ENCODE measurements around the gene WDR64. TPM values are rescaled to one million over a fixed set of nuclear protein-coding genes. Genes with fewer than 3 reads are reported as not detected.

Gene WDR64
- 0.21 TPM in 1 of 2 replicates, not detected in the other for polyA plus RNA-seq
- not detected in 2 replicates for polyA minus RNA-seq

DNA sequence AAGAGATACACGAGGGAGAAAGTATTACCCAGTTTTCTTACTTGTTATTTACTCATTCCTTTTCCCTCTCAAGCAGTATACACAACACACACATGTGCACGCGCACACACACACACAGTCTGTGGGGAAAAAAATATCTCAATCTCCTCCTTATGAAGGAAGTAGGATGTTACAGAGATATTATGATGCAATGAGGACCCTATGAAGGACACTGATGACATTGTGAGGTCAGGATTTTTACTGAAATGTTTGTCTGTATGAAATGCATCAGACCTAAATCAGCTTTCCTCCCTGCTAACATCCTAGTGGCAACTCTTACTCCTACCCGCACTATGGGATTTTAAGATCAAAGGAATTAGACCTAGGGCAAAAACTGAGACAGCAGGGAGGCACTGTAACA is at the start of gene WDR64:
WDR64 (plus strand) TSS at position 270 of the 400 bp plus-strand sequence. CDS start 204 bp downstream, outside the sequence.
- no peaks in the 10 kb centered on the region for H3K27me3 ChIP-seq (ENCODE audit: insufficient read depth, low read depth, low read length)
- H3F3A ChIP-seq (ENCODE audit: insufficient read depth, low read length, poor library complexity, severe bottlenecking) = no peaks in the 10 kb centered on the region
- no peak within 1 kb of the TSS for H2AFZ ChIP-seq (ENCODE audit: low read depth, low read length)
- H3K9me3 ChIP-seq (ENCODE audit: low read length) = no peaks in the 10 kb centered on the region
- no peaks in the 10 kb centered on the region for H3K79me2 ChIP-seq (replicated peaks; ENCODE audit: insufficient read depth, low read length)
- no peaks in the 10 kb centered on the region for H3K36me3 ChIP-seq (ENCODE audit: insufficient read depth, low read length)
- no peaks in the 10 kb centered on the region for H4K20me1 ChIP-seq (ENCODE audit: insufficient read depth)
- no peak within 1 kb of the TSS for H3K4me3 ChIP-seq (ENCODE audit: low read length)
- H3K9ac ChIP-seq (ENCODE audit: low read length) = no peak within 1 kb of the TSS
- TF ChIP-seq, protein P1, sequence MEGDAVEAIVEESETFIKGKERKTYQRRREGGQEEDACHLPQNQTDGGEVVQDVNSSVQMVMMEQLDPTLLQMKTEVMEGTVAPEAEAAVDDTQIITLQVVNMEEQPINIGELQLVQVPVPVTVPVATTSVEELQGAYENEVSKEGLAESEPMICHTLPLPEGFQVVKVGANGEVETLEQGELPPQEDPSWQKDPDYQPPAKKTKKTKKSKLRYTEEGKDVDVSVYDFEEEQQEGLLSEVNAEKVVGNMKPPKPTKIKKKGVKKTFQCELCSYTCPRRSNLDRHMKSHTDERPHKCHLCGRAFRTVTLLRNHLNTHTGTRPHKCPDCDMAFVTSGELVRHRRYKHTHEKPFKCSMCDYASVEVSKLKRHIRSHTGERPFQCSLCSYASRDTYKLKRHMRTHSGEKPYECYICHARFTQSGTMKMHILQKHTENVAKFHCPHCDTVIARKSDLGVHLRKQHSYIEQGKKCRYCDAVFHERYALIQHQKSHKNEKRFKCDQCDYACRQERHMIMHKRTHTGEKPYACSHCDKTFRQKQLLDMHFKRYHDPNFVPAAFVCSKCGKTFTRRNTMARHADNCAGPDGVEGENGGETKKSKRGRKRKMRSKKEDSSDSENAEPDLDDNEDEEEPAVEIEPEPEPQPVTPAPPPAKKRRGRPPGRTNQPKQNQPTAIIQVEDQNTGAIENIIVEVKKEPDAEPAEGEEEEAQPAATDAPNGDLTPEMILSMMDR (IDR thresholded peaks at IDR 0.05; ENCODE audit: poor library complexity, severe bottlenecking) = no peak
- TF ChIP-seq EZH2 (IDR thresholded peaks at IDR 0.05; ENCODE audit: borderline replicate concordance, insufficient read depth, low read length, poor library complexity, severe bottlenecking) = no peak
- TF ChIP-seq RAD21 (conservative IDR thresholded peaks at IDR 0.05) = no peak
- TF ChIP-seq EP300 (conservative IDR thresholded peaks at IDR 0.05; ENCODE audit: poor library complexity, severe bottlenecking) = no peak
- no peak for TF ChIP-seq TAF1 (IDR thresholded peaks at IDR 0.05; ENCODE audit: low read depth)
- TF ChIP-seq, protein P2, sequence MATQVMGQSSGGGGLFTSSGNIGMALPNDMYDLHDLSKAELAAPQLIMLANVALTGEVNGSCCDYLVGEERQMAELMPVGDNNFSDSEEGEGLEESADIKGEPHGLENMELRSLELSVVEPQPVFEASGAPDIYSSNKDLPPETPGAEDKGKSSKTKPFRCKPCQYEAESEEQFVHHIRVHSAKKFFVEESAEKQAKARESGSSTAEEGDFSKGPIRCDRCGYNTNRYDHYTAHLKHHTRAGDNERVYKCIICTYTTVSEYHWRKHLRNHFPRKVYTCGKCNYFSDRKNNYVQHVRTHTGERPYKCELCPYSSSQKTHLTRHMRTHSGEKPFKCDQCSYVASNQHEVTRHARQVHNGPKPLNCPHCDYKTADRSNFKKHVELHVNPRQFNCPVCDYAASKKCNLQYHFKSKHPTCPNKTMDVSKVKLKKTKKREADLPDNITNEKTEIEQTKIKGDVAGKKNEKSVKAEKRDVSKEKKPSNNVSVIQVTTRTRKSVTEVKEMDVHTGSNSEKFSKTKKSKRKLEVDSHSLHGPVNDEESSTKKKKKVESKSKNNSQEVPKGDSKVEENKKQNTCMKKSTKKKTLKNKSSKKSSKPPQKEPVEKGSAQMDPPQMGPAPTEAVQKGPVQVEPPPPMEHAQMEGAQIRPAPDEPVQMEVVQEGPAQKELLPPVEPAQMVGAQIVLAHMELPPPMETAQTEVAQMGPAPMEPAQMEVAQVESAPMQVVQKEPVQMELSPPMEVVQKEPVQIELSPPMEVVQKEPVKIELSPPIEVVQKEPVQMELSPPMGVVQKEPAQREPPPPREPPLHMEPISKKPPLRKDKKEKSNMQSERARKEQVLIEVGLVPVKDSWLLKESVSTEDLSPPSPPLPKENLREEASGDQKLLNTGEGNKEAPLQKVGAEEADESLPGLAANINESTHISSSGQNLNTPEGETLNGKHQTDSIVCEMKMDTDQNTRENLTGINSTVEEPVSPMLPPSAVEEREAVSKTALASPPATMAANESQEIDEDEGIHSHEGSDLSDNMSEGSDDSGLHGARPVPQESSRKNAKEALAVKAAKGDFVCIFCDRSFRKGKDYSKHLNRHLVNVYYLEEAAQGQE (IDR thresholded peaks at IDR 0.05; ENCODE audit: borderline replicate concordance) = no peak
- H3K9me2 ChIP-seq (ENCODE audit: insufficient read depth, low read length) = no peaks in the 10 kb centered on the region
- H3K4me2 ChIP-seq (ENCODE audit: low read length) = no peak within 1 kb of the TSS
- H3K27ac ChIP-seq (ENCODE audit: low read length) = no peak within 1 kb of the TSS

DNA sequence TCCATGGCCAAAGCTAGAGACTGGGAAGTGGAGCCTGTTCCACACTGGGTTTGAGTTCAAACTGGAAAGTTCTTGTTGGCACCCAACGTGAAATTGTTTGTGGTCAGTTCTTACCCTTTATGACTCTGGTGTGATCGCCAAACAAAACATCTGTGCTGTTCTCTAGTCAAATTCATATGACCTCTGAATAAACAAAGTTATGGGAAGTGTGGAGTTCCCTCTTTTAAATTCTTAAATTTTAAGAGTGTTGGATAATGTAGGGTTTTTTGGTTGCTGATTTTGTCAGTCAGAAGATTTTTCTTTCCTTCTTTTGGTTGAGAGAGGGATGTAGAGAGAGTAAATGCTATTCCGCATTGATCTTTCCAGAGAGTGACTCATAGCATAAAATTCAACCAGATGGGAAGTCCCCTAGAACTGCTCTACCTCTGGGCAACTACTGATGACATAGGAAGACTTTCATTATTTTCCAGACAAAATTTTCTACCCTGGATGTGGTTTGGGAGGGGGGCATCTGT is 48.3 kb upstream of the WDR64 start:
- H2AFZ ChIP-seq (ENCODE audit: low read depth, low read length) = no peak overlapping the region
- H3F3A ChIP-seq (ENCODE audit: insufficient read depth, low read length, poor library complexity, severe bottlenecking) = no peaks in the 10 kb centered on the region
- H3K27ac ChIP-seq (ENCODE audit: low read length) = no peak overlapping the region
- TF ChIP-seq, protein P2 (IDR thresholded peaks at IDR 0.05; ENCODE audit: borderline replicate concordance) = no peak
- TF ChIP-seq EP300 (conservative IDR thresholded peaks at IDR 0.05; ENCODE audit: poor library complexity, severe bottlenecking) (no peak), TAF1 (IDR thresholded peaks at IDR 0.05; ENCODE audit: low read depth) (no peak)
- H3K79me2 ChIP-seq (replicated peaks; ENCODE audit: insufficient read depth, low read length) = no peaks in the 10 kb centered on the region
- H3K27me3 ChIP-seq (ENCODE audit: insufficient read depth, low read depth, low read length) = no peaks in the 10 kb centered on the region
- no peak overlapping the region for H3K4me2 ChIP-seq (ENCODE audit: low read length)
- H3K9me3 ChIP-seq (ENCODE audit: low read length) = no peaks in the 10 kb centered on the region
- no peaks in the 10 kb centered on the region for H3K36me3 ChIP-seq (ENCODE audit: insufficient read depth, low read length)
- no peaks in the 10 kb centered on the region for H3K9me2 ChIP-seq (ENCODE audit: insufficient read depth, low read length)
- H4K20me1 ChIP-seq (ENCODE audit: insufficient read depth) = no peaks in the 10 kb centered on the region
- no peak overlapping the region for H3K4me3 ChIP-seq (ENCODE audit: low read length)
- no peak overlapping the region for H3K9ac ChIP-seq (ENCODE audit: low read length)

Measured in neural cell (in vitro differentiated cells).